Medulla oblongata (tissue), 1 donor: ENCODE measurements around the gene CACNB2.
"Not testable (repeated sequence)": the region's sequence is repeated elsewhere in the genome, so short reads cannot be mapped to it uniquely, and the experiment has no call there.

Experiments used
- DNase-seq: peaks from one replicate; pipeline ENCODE4 v3.0.0-alpha.2; 2015; ENCODE audit errors: extremely low spot score

Gene CACNB2

DNA sequence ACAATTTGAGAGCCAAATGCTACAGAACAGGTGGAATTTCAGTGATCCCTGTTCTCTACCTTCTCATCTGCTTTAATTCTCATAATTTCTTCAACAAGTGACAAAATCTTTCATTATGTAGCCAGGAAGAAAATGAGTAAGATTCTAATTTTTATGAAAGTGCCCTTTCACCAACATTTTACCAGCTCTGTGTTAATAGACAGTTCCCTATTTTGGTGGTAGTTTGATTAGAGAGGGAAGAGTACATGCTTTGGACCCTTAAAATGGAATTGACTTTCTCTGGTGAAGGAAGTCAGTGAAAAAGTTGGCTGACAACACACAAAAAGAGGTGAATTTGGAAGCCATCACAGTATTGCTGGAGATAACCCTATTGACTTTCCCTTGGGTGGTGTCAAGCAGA is 61.7 kb downstream of the CACNB2 start:
- no peak for DNase-seq

DNA sequence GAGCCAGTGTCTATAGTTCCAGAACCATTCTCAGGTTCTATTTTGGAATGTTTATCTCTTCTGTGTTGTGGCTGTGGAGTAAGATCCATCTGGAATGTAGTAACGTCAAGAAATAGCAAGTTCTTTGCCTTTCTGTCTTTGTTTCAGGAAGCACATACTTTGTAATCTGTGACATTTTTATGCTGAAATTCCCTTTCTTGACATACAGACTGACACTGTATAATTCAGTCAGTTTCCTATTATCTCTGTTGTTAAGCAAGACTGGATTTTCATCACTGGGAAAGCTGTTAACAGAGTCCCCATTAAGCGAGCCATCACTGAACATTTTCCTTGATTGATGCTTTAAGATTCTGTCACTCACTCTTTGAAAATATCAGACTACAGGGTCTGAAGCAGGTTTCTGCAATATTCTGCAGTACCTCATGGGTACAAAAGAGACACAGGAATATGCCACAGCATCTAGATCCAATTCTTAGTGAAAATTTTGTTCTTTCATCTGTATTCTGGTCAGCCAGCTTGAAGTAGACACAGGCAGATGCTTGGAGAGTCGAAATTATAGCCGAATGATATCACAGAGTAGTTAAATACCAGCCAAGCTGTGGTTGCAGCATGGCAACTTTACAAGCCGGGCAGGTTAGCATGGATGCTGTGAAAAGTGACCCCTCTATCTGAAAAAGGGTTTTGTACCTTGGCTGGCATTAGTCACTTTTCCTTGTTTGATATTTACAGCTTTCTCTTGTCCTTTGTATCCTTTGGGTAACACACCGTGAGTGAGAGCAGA is 62.6 kb downstream of the CACNB2 start:
- no peak for DNase-seq

DNA sequence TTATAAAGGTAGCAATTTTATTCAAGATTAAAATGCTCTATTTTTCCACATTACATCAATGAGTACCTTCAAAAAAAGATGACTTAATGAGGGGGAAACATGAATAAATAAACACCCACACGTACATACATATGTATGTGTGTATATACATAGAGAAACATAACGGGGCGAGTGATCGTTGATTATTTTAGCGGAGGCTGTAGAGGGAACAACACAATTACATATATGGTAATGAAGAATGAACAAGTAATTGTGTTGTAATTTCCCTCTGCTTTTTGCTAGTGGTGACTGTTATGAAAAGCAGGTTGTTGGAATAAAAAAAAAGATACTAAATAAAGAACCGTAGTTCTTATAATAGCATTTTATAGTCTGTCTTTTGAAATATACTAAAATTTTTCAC is 63.2 kb downstream of the CACNB2 start:
- DNase-seq: no peak

DNA sequence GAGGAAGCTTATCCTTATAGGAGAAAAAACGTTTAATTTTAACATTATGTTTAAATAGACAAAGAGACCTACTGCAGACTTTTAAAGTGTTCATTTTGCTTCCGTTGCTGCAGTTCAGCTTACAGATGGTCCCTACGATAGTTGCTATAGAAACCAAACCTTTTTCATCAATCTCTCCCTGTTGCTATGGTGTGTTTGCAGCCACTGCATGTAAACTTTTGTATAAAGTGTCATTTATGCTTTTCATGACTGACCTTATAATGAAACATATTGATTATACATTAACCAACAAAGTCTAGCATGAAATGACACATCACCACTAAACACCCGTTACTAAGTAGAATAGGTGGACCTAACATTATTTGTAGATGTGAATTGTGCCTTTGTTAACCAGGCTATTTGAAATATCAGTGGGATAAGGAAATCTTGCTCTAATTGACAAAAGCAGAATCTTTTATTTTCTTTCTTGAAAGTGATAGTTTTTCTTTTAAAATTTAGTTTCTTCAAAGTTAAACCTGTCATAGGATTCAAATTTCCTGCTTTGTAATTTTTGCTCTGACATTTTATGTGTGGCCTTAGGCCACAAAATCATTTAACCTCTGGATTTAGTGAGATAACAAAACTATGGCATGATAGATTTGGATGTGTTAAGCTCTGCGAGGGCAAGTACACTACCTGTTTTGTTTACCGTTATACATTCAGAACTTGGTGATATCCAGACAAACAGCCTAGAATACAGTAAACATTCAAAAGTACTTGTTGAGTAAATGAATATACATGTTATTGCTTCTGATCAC is 64.0 kb downstream of the CACNB2 start:
- DNase-seq: no peak

DNA sequence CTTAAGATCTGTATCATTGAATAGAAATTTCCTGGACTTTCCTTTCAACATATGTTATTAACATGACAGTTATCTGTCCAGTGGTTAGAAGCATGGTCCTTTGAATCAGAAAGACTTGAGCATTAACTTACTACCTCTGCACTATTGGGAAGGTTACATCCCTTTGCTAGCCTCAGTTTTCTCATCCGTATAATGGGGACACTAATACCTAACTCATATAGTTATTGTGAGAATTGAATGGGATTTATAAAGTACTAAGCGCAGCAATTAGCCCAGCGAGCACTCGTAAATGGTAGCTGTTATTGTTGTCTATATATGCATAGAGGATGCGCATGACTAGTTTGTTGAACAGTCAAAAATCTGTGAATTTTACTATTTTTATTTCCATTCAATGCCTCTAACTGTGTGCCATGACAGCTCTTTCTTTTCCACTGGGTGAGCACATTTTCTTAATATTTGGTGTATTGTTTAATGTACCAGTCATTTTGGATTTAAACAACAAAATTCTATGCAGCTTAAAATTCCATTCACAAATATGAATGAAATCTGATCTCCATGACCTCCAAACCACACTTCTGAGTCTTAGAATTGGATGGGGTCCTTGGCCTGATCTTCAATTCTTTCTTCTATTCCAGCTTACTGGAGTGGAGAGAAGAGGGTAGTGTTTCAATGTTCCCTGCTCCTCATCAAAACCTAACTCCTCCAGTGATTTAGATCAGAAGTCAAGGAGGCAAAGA is 65.0 kb downstream of the CACNB2 start:
- DNase-seq: no peak

DNA sequence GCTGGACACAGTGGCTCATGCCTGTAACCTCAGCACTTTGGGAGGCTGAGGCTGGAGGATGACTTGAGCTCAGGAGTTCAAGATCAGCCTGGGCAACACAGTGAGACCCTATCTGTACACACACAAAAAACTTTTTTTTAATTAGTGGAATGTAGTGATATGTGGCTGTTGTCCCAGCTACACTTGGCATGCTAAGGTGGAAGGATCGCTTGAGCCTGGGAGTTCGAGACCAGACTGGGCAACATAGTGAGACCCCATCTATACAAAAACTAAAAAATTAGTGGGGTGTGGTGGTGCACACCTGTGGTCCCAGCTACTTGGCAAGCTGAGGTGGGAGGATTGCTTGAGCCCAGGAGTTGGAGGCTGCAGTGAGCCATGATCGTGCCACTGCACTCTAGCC is 68.0 kb downstream of the CACNB2 start:
- DNase-seq: not testable (repeated sequence)

DNA sequence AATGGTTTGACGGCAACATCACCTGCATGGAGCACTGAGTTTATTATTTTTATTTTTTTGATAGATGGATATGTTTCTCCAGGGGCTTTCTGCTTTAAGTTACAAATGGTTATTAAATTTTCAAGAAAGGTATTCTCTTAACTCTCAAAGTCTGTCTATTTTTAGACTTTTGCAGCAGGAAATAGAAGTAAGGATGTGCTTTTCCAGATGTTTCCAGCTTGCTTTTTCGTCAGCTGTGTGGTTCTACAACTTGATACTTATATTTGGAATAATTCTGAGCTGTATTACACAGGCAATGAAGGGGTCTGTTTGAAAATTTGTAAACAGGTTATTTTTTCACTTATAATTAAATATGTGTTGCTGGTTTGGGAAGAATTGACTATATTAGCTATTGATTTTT is 69.0 kb downstream of the CACNB2 start:
- DNase-seq: no peak

DNA sequence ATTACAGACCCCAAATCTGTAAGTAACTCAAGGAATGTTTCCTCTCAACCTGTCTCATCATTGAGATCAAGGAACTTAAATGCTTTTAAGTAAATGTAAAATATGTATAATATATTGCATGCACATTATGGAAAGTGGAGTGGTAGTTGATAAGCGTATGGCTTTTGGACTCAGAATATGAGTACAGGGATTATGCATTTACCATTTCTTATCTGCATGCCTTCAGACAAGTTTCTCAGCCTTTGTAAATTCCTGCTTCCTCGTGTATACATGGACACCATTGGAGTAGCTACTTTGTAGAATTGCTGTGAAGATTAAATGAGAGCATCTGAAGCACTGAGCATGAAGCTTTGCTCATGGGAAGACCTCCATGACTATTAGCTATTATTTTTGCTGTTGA is 70.5 kb downstream of the CACNB2 start:
- no peak for DNase-seq

DNA sequence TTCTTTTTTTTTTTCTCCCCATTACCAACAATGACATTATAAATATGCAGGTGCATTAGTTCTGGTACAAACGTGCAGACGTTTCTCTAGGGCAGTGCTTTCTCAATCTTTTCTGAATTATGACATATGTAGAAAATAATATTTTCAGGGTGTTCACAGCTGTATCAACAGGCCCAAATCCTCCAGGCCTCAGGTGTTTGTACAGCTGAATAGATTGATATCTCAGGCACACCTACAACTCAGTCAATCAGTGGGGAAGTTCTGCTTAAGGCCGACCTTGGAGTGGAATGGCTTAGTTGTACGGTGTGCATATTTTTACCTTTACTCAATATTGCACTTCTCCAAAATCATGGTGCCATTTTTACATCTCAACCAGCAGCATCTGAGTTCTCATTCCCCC is 71.6 kb downstream of the CACNB2 start:
- no peak for DNase-seq

DNA sequence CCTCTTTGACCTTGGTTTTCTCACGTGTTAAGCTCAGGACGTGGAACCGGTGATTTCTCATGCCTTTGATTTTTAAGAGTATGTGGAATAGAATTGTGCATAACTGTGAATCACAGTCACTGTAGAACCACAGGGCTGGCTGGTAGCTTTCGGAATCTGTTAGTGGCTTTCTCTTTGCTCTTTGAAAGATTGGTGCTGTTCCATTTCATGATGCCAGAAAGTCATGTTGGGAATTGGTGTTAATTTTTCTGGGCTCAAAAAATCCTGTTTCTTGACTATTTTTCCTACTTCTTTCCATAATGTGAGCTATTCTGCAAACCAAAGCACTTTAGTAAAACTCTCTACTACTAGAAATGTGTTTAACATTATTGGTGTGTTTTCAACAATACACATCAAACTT is 73.0 kb downstream of the CACNB2 start:
- no peak for DNase-seq

DNA sequence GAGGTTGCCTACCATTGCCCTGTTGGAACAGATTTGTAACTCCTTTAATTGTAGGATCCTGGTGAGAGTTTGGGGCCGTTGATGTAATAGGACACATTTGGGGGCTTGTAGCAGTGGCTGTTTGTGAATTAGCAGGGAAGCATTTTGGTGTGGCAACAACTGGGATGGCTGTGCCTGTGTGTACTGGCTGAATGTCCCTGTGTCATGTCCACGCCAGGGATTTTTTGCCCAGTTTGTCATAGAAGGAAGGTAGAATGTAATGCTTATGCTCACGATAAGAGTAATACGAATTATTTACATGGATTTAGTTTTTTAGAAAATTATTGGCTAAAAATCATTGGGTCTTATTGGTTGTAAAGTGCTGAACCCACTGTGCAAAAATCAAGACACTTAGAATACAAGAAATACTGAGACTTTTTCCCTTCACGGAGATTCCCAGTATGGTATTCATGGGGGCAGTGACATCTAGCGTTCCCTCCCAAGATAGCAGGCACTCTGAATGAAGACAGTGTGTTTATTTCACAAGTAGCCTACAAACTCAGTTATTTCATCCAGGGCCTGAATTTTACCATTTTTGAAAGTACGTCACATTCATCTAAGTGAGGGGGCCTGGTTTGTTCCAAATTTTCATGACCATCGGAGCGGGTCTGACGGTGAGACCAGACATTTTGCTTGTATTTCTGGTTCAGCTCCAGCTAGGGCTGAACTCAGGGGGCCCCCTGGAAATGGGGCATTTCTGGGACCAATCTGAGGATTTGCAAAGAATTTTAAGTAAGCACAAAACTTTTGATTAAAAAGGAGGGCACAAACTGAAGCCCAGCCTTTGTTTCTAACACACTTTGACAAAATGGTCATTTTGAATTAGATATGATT is 74.7 kb downstream of the CACNB2 start:
- peak; percentile 84 for DNase-seq

DNA sequence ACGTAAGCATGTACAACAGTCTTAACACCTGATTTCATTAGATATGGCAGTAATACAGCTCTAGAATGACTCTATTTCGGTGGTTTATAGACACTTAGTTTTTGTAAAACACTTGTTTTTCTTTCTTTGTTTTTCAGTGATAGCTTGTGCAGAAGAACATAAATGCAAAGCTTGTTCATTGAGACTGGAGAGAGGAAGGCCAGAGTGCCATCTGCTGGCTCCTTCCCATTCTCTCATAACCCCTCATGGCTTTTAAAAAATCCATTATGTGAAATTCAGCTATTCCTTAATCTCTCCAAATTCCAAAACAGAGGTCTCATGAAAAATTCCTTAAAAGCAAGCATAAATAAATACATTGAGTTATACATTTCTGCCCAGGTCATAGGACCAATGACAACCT is 76.3 kb downstream of the CACNB2 start:
- peak; percentile 52 for DNase-seq

DNA sequence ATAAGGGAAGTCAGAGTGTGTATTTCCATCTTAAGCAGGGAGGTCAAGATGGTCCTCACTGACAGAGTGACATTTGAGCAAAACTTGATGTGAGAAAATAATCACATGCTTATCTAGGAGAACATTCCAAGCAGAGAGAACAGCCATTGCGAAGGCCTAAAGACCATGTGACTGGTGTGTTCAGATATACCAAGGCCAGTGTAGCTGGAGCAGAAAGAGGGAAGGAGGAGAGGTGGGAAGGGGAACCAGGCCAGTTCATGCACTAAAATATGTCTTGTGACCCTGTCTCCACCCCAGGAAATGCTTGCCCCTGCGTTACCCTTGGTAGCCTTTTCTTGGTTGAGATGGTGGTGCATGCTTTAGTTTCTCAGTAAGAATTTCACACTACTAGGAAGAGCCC is 77.4 kb downstream of the CACNB2 start:
- DNase-seq: no peak

DNA sequence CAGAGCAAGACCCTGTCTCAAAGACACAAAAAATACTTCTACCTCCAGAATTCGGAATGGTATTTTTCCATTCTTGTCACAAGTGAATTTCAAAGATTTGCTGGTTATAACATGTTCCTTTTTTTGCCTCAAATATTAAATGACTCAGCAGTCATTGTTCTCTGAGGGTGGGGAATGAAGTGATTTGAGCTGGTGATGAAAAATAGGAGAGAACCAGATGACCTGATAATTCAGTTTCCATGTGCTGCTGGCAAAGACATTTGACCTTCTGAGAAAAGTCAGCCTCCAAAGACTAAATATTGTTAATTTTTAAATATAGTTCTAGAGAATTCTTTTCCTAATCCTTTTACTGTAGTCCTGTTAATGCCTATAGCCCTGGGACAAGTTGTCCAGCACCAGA is 78.9 kb downstream of the CACNB2 start:
- DNase-seq: no peak

DNA sequence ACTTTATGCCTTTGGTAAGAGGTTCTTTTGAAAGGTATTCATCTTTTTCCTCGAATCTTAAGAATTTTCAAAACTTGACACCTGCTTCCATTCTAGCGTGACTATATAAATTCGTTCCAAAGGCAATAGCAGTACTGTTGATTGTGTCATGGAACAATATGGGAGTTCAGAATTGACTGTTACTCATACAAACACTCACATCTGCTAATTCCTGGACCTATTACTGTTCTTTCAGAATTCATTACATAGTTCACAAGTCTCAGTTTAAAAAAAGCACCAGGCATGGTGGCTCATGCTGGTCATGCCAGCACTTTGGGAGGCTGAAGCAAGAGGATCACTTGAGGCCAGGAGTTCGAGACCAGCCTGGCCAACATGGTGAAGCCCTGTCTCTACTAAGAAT is 80.9 kb downstream of the CACNB2 start:
- no peak for DNase-seq

DNA sequence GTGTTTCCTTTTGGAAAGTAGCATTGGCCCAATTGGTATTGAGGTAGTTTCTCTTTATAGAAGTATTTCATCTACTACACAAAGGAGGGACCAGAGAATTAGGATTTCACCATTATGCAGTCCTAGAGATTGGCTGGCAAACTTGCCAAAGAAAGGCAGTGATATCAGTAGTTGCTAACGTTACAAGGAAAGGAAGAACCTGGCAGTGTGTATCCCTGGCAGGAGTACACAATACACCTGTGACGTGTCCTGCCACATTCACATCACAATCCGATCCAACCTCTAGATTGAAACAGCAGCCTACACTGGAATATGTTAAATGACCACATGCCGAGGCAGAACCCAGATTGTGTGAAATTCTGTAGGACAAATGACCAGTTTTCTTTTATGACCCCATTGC is 81.7 kb downstream of the CACNB2 start:
- DNase-seq: no peak

DNA sequence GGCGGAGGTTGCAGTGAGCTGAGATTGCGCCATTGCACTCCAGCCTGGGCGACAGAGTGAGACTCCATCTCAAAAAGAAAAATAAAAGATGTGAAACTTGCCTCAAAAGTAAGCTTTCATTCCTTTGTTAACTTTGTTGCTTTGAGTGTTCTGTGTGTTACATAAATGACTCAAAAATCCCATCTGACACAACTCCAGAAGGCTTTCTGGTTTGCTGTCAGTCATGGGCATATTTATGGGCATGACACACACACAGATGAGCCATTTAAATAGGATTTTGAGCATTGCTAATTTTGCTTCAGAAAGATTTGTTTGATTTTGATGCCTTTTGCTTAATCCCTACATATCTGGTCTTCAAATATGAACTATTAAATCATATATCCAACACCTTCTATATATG is 82.6 kb downstream of the CACNB2 start:
- no peak for DNase-seq

DNA sequence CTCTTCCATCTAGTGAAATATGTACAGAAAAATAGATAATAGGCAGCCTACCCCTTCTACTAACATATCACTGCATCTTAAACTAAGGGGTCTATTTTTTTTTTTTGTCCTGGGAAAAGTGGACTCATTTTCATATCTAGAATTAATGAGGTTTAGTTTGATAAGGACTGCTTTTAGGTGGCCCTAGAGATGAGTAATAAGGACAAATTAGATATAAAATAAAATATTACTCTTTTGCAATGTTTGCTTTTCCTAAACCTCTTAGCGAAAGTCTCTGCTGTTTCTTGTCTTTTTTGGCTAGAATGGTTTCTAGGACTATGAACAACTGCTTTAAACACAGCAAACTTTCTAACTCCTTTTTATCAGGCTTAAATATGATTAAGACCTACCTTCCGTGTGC is 83.7 kb downstream of the CACNB2 start:
- DNase-seq: no peak

DNA sequence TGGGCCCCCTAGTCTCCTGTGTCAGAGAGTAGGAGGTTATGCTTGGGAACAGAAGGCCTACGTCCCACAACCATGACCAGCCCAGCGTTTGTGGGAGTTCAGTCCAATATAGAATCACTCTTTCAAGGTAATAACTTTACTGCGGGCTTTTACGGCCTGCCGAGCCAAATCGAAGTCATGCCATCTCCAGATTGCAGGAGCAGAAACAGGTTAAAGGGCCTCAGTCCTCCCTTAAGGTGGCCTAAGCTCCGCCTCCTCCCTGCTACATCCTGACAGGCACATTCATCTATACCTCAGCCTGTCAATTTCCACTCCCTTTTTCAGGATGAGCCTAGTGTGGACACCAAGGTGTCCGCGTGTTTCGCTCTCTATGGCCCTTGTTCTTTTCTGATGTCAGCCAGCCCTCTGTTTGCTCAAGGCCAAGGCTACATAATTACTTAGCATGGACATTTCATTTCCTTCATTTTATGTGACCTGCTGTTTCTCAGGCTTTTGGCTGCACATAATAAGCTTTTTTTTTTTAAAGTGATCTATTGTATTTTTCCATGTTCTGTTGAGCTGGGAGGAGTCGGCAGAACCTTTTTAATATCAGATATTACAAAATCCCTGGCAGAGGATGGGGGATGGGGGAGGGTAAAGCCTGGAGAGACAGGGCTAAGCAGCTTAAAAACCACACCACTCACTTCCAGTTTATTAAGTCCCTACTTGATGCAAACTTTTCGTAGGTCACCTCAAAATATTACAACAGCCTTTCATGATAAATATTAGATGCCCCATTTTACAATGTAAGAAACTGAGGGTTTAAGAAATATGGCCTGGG is 84.6 kb downstream of the CACNB2 start:
- DNase-seq: no peak

DNA sequence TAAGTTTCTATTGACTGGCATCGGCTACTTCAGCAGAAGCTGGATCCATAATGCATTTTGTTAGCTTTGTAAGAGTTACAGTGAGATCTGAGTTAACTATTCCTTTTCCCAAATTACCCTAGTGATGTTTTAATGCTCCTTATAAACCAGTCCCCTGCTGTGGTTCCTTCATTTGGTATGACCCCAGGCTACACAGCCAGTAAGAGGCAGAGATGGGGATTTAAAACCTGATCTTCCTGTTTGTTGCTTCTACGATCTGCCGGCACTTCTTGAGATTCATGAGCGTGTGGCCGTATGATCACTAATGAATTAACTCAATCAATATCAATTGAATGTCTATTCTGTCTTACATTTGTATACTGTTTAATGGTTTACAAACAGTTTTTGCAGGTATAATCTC is 86.1 kb downstream of the CACNB2 start:
- no peak for DNase-seq

DNA sequence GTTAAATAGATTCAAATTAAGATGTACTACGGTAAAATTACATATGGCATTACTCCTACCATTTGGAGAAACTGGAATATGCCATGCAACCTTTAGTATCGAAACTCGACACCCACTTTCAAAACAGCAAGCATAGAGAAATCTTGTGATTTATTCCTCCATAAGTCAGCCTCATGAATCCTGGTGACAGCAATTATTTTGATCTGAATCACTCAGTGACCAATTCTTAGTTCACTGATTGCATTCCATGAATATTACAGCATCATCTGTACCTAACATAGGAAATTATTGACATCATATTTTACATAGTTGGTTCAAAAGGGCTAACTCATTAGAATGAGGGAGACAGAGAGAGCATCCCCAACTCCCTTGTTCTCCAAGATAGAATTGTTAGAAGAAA is 89.6 kb downstream of the CACNB2 start:
- DNase-seq: no peak
